Subcutaneous abdominal adipose tissue (tissue), 5 donors: Measurements from ENCODE around the gene CDKAL1.

ENCODE experiments used
- H3K27ac ChIP-seq: one replicate; pipeline ENCODE4 v1.7.0; 2013; ENCODE audit warnings: low read depth, mild to moderate bottlenecking, inconsistent platforms, low read length, moderate library complexity
- H3K27me3 ChIP-seq, 5 donors: one replicate each; pipeline ENCODE4 v1.7.0; 2013; ENCODE audit warnings: low read length in 5 of 5, inconsistent platforms in 1 of 5; ENCODE audit not compliant: control insufficient read depth in 5 of 5, insufficient read depth in 4 of 5
- H3K36me3 ChIP-seq, 5 donors: one replicate each; pipeline ENCODE4 v1.7.0; 2013; ENCODE audit warnings: low read length in 5 of 5; ENCODE audit not compliant: control insufficient read depth in 5 of 5, insufficient read depth in 5 of 5
- H3K4me1 ChIP-seq, 5 donors: one replicate each; pipeline ENCODE4 v1.7.0; 2013; ENCODE audit warnings: low read length in 5 of 5, mild to moderate bottlenecking in 3 of 5, moderate library complexity in 1 of 5; ENCODE audit not compliant: control insufficient read depth in 5 of 5, insufficient read depth in 5 of 5
- H3K4me3 ChIP-seq, 5 donors: one replicate each; pipeline ENCODE4 v1.7.0; 2013; ENCODE audit warnings: low read length in 5 of 5, low read depth in 1 of 5
- H3K9ac ChIP-seq, 5 donors: one replicate each; pipeline ENCODE4 v1.7.0; 2013; ENCODE audit warnings: low read length in 5 of 5, mild to moderate bottlenecking in 4 of 5, moderate library complexity in 3 of 5
- H3K9me3 ChIP-seq, 5 donors: one replicate each; pipeline ENCODE4 v1.7.0; 2013; ENCODE audit warnings: low read length in 5 of 5; ENCODE audit not compliant: control insufficient read depth in 5 of 5
- donor health status: healthy.
- donor health status: healthy.
- donor health status: healthy.
- donor health status: healthy.
- donor health status: healthy.

Gene CDKAL1

DNA sequence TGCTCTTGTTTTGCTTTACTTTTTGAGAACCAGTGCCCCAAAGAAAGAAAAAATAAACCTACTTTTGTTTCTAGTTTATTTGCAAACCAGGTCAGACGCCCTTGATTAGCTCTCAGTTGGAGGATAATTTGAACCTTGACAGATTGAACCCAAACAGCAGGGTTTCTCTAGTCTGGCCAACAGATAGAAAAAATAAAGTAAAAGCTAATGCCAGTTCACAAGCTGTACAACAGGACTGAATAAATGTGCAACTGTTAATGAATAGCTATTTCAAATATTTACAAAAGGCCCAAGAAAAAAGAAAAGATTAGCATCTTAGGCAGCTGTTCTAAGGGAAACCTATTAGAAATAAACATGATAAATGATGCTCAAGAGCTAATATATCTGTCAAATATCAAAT lies 331.8 kb downstream of the CDKAL1 start:
- no peaks in the 10 kb centered on the region for H3K27me3 ChIP-seq
- H3K4me1 ChIP-seq = no peaks in the 10 kb centered on the region
- H3K36me3 ChIP-seq = no peaks in the 10 kb centered on the region
- H3K9me3 ChIP-seq = no peaks in the 10 kb centered on the region
- no peak overlapping the region for H3K9ac ChIP-seq
- no peak overlapping the region for H3K4me3 ChIP-seq
- H3K27ac ChIP-seq = no peak overlapping the region

- Histone ChIP-seq H3K9me3 (no peaks in the 10 kb centered on the region), H3K9ac (no peak overlapping the region), H3K27ac (no peak overlapping the region), H3K27me3 (no peaks in the 10 kb centered on the region), H3K4me3 (no peak overlapping the region), H3K4me1 (no peaks in the 10 kb centered on the region), H3K36me3 (no peaks in the 10 kb centered on the region)
Measured at GRCh38 chr6:20866935-20867703, 332.9 kb downstream of the CDKAL1 start.

- Histone ChIP-seq H3K4me1 (no peaks in the 10 kb centered on the region), H3K27me3 (no peaks in the 10 kb centered on the region), H3K27ac (no peak overlapping the region), H3K4me3 (no peak overlapping the region), H3K9me3 (no peaks in the 10 kb centered on the region), H3K9ac (no peak overlapping the region), H3K36me3 (no peaks in the 10 kb centered on the region)
Measured at GRCh38 chr6:20868397-20869096, 334.3 kb downstream of the CDKAL1 start.

DNA sequence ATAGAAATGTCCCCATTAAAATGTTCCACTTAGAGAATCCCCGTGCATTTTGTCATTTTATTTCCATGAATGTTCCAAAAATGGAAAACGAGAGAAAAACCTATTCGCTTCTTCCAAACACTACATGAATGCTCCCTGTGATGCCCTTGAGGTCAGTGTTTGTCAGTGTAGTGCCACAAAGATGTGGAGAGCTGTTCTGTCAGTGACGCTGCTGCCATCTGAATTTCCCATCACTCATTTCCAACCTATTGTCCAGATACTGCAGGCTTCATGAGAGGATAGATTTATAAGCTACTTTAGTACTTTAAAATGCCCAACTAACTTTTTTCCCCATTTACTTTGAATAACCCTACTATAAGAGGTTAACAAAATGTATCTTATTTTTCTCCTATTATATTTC lies 335.8 kb downstream of the CDKAL1 start:
- Histone ChIP-seq H3K9me3 (no peaks in the 10 kb centered on the region), H3K36me3 (no peaks in the 10 kb centered on the region), H3K9ac (no peak overlapping the region), H3K4me1 (no peaks in the 10 kb centered on the region), H3K27me3 (no peaks in the 10 kb centered on the region), H3K4me3 (no peak overlapping the region), H3K27ac (no peak overlapping the region)

- Histone ChIP-seq H3K27me3 (no peaks in the 10 kb centered on the region), H3K9me3 (no peaks in the 10 kb centered on the region), H3K27ac (no peak overlapping the region), H3K4me3 (no peak overlapping the region), H3K36me3 (no peaks in the 10 kb centered on the region), H3K9ac (no peak overlapping the region), H3K4me1 (no peaks in the 10 kb centered on the region)
Measured at GRCh38 chr6:20870493-20870892, 336.2 kb downstream of the CDKAL1 start.

DNA sequence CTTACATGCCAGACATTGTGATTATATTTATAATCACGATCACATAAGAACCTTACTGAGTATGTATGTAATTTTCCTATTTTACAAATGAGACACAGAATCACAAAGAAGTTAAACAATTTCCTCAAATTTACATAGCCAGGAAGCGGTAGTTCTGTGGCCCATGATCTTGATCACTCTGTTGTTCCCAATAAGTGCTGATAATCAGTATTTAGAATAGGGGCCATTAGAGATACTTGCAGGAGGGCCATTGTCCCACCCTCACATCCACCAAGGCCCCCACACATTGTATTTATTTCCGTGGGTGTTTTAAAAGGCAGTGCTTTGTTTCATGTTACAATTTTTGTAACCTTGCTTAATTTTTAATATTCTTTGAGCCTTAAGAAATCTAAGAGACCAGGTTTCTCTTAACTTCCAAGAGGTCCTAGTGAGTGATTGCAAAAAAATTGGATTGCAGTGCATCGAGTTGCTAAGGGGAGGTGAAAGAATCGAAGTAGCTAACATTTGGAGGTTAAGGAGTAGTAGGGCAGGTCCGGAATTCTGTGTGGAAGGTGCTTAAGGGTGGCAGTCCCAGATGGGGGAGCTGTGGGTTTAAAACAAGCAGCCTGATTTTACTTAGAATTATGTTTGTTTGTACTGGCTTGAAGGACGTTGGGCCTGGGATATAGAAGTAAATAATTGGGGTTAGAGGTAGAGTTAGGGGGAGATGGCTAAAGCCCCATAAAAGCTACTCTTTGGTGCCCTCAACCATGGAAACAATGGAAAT lies 339.4 kb downstream of the CDKAL1 start:
- Histone ChIP-seq H3K4me1 (peaks cover 0 to 6% (median 0%) of the 10 kb centered on the region in 5 donors), H3K4me3 (no peak overlapping the region), H3K27ac (no peak overlapping the region), H3K9ac (no peak overlapping the region), H3K9me3 (no peaks in the 10 kb centered on the region), H3K36me3 (no peaks in the 10 kb centered on the region), H3K27me3 (no peaks in the 10 kb centered on the region)

DNA sequence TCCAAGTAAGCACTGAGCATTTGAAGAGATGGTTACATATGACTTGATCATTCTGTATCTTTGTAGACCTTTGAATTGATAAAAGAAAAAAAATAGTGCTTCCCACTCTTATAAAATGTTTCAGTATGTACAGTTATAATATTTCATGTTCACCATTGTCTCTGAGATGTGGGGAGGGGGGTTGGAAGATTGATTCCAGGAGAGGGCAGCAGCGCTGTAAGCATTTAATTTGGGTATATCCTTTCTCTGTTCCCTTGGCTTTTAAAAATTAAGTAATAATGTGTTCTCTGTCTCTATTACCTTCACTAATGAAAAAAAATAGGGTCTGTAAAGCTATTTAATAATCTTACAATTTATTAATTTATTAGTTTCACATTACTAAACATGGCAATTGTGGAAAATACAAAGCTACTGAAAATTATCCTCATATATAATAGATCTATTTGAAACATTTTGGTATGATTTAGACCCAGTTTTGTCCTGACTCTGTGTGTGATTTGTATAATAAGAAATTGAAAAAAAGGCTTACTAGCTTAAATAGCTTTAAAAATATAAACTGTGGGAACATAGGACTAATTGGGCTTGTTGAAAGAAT lies 341.2 kb downstream of the CDKAL1 start:
- Histone ChIP-seq H3K4me3 (no peak overlapping the region), H3K27me3 (no peaks in the 10 kb centered on the region), H3K4me1 (peaks cover 0 to 6% (median 0%) of the 10 kb centered on the region in 5 donors), H3K36me3 (no peaks in the 10 kb centered on the region), H3K9ac (no peak overlapping the region), H3K27ac (no peak overlapping the region), H3K9me3 (no peaks in the 10 kb centered on the region)

DNA sequence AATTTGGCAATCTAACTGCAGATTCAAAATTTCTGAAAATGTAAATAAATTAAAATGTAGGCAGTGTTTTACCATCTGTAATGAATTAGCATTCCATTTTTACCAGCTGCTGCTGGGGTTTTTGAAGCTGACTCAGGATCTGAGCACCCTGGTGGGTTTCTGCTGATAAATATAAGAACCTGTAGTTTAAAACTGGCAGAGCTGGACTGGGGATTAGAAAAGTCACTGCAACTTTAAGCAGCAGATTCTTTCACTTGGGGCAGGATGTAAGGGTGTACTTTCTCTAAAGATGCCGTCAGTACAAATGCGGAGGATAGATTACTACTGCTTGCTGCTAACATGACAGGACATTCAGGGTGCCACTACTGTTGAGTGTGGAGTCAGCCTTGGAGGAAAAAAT lies 341.8 kb downstream of the CDKAL1 start:
- Histone ChIP-seq H3K27ac (no peak overlapping the region), H3K4me3 (no peak overlapping the region), H3K36me3 (no peaks in the 10 kb centered on the region), H3K9me3 (no peaks in the 10 kb centered on the region), H3K4me1 (peaks cover 0 to 6% (median 0%) of the 10 kb centered on the region in 5 donors), H3K9ac (no peak overlapping the region), H3K27me3 (no peaks in the 10 kb centered on the region)

GRCh38 chr6:20876561-20876960 lies 342.3 kb downstream of the CDKAL1 start:
- Histone ChIP-seq H3K9me3 (no peaks in the 10 kb centered on the region), H3K9ac (no peak overlapping the region), H3K4me3 (no peak overlapping the region), H3K27me3 (no peaks in the 10 kb centered on the region), H3K27ac (no peak overlapping the region), H3K36me3 (no peaks in the 10 kb centered on the region), H3K4me1 (peaks cover 0 to 6% (median 0%) of the 10 kb centered on the region in 5 donors)
